ENCODE results near the gene FNBP1L.

- no peak for TF ChIP-seq CTCF (IDR thresholded peaks at IDR 0.05)
- TF ChIP-seq POLR2A (IDR thresholded peaks at IDR 0.05), result no peak
Measured at GRCh38 chr1:93578433-93578830, 130.5 kb downstream of the FNBP1L start.
